GM23338 (cell line): ENCODE measurements around the gene ALOX5AP. TPM values are rescaled to one million over a fixed set of nuclear protein-coding genes. Genes with fewer than 3 reads are reported as not detected.

ENCODE experiments used
- ATAC-seq: fragments of 200-7000 bp; cut with Tn5 transposase; 3 replicates; pipeline ENCODE4 v1.9.1; 2020
- DNase-seq: peaks from one replicate; pipeline ENCODE4 v3.0.0-alpha.2; 2015; ENCODE audit warnings: low spot score
- H2AFZ ChIP-seq: fragments of 200-600 bp; sonication (generic); 2 replicates; pipeline ENCODE4 v1.8.0; 2016; ENCODE audit warnings: antibody characterized with exemption, mild to moderate bottlenecking, moderate library complexity
- H3F3A ChIP-seq: fragments of 200-600 bp; sonication (generic); replicated peaks from 2 replicates; pipeline ENCODE4 v1.8.0; 2017; ENCODE audit warnings: antibody characterized with exemption, mixed run types, low read depth
- H3K27ac ChIP-seq: fragments of 200-600 bp; sonication (generic); 2 replicates; pipeline ENCODE4 v1.6.1; 2016; ENCODE audit warnings: low read depth
- H3K27me3 ChIP-seq: fragments of 200-600 bp; sonication (generic); 2 replicates; pipeline ENCODE4 v1.8.0; 2016; ENCODE audit warnings: mild to moderate bottlenecking, mixed run types, moderate library complexity; ENCODE audit not compliant: insufficient read depth
- H3K36me3 ChIP-seq: fragments of 200-600 bp; sonication (generic); 2 replicates; pipeline ENCODE4 v1.8.0; 2016; ENCODE audit warnings: mild to moderate bottlenecking; ENCODE audit not compliant: insufficient read depth
- H3K4me1 ChIP-seq: fragments of 200-600 bp; sonication (generic); 2 replicates; pipeline ENCODE4 v1.8.0; 2016; ENCODE audit warnings: mild to moderate bottlenecking, moderate library complexity; ENCODE audit not compliant: insufficient read depth
- H3K4me2 ChIP-seq: fragments of 200-600 bp; sonication (generic); 2 replicates; pipeline ENCODE4 v1.7.1; 2017; ENCODE audit warnings: mixed run types
- H3K4me3 ChIP-seq: fragments of 200-600 bp; sonication (generic); 2 replicates; pipeline ENCODE4 v1.6.1; 2016; ENCODE audit warnings: mixed run types
- H3K79me2 ChIP-seq: fragments of 200-600 bp; sonication (generic); replicated peaks from 2 replicates; pipeline ENCODE4 v1.8.0; 2017; ENCODE audit warnings: mild to moderate bottlenecking; ENCODE audit not compliant: insufficient read depth
- H3K9me2 ChIP-seq: fragments of 200-600 bp; sonication (generic); 2 replicates; pipeline ENCODE4 v1.8.0; 2017; ENCODE audit not compliant: insufficient read depth
- H4K20me1 ChIP-seq: fragments of 200-600 bp; sonication (generic); replicated peaks from 2 replicates; pipeline ENCODE4 v1.8.0; 2017; ENCODE audit warnings: mild to moderate bottlenecking; ENCODE audit not compliant: insufficient read depth
- H3K27ac Mint-ChIP-seq: 2 replicates; pipeline ENCODE4 v1.8.0; 2020; ENCODE audit warnings: inconsistent platforms, mild to moderate bottlenecking, moderate library complexity, mixed read lengths
- H3K27me3 Mint-ChIP-seq: 3 replicates; pipeline ENCODE4 v1.8.0; 2022; ENCODE audit warnings: low read depth, mild to moderate bottlenecking, moderate library complexity, mixed read lengths, inconsistent platforms; ENCODE audit not compliant: insufficient read depth, poor library complexity
- H3K36me3 Mint-ChIP-seq: 3 replicates; pipeline ENCODE4 v1.8.0; 2021; ENCODE audit warnings: low read depth, mild to moderate bottlenecking, inconsistent platforms, moderate library complexity, mixed read lengths
- H3K4me1 Mint-ChIP-seq: 3 replicates; pipeline ENCODE4 v1.8.0; 2020; ENCODE audit warnings: mild to moderate bottlenecking, inconsistent platforms, mixed read lengths
- H3K4me3 Mint-ChIP-seq: 3 replicates; pipeline ENCODE4 v1.8.0; 2021; ENCODE audit warnings: moderate library complexity, mild to moderate bottlenecking, inconsistent platforms, mixed read lengths
- H3K9me3 Mint-ChIP-seq: 3 replicates; pipeline ENCODE4 v1.8.0; 2020; ENCODE audit warnings: moderate library complexity, mild to moderate bottlenecking, inconsistent platforms, mixed read lengths
- CREB1 ChIP-seq: fragments of 250-450 bp; sonication (Bioruptor Pico); IDR thresholded peaks from 2 replicates; pipeline ENCODE4 v1.5.0; 2020; ENCODE audit warnings: low read depth, mild to moderate bottlenecking, moderate library complexity
- CTCF ChIP-seq, 2 experiments: fragments of 200-600 bp in 1 of 2; sonication (generic) in 1 of 2; conservative IDR thresholded peaks; 2 replicates each; pipeline versions ENCODE4 v1.5.1 to v1.6.1; 2016 to 2017; ENCODE audit warnings: antibody characterized with exemption in 2 of 2, low read depth in 2 of 2, mild to moderate bottlenecking in 2 of 2, moderate library complexity in 1 of 2
- ETS1 ChIP-seq: IDR thresholded peaks from 2 replicates; pipeline ENCODE4 v1.6.1; 2016; ENCODE audit warnings: antibody characterized with exemption
- EZH2 ChIP-seq: fragments of 200-600 bp; sonication (generic); IDR thresholded peaks from one replicate; pipeline ENCODE4 v1.8.0; 2017; ENCODE audit warnings: antibody characterized with exemption, mild to moderate bottlenecking, low read depth; ENCODE audit not compliant: unreplicated experiment
- EZH2phosphoT487 ChIP-seq: fragments of 200-600 bp; sonication (generic); IDR thresholded peaks from one replicate; pipeline ENCODE4 v1.8.1; 2018; ENCODE audit warnings: antibody characterized with exemption; ENCODE audit not compliant: unreplicated experiment
- JUNB ChIP-seq: IDR thresholded peaks from one replicate; pipeline ENCODE4 v1.6.1; 2016; ENCODE audit warnings: antibody characterized with exemption; ENCODE audit not compliant: unreplicated experiment
- NANOG ChIP-seq: IDR thresholded peaks from 2 replicates; pipeline ENCODE4 v1.6.1; 2016; ENCODE audit warnings: antibody characterized with exemption, borderline replicate concordance
- POLR2AphosphoS5 ChIP-seq: IDR thresholded peaks from 2 replicates; pipeline ENCODE4 v1.6.1; 2016; ENCODE audit warnings: antibody characterized with exemption, low read depth
- REST ChIP-seq: IDR thresholded peaks from one replicate; pipeline ENCODE4 v1.6.1; 2018; ENCODE audit warnings: antibody characterized with exemption; ENCODE audit not compliant: unreplicated experiment
- STAT1 ChIP-seq: IDR thresholded peaks from one replicate; pipeline ENCODE4 v1.6.1; 2016; ENCODE audit warnings: antibody characterized with exemption; ENCODE audit not compliant: unreplicated experiment
- ZNF114 ChIP-seq: fragments of 250-450 bp; sonication (Bioruptor Pico); IDR thresholded peaks from 2 replicates; pipeline ENCODE4 v1.5.0; 2020; ENCODE audit warnings: mild to moderate bottlenecking, moderate library complexity
- ZNF331 ChIP-seq: fragments of 250-450 bp; sonication (Bioruptor Pico); IDR thresholded peaks from 2 replicates; pipeline ENCODE4 v1.5.0; 2020; ENCODE audit warnings: low read depth, mild to moderate bottlenecking, moderate library complexity
- polyA plus RNA-seq: library from polyadenylated mRNA; unstranded; fragments of >200 nt; fragmentation: Nextera tagmentation; extraction: Ambion mirVana; gene quantifications from 2 replicates; pipeline ENCODE4 v1.2.1, GENCODE V29; 2016
- total RNA-seq: library from RNA; depleted of rRNA; stranded (reverse); fragments of >200 nt; shearing (Covaris generic); gene quantifications from 2 replicates; pipeline ENCODE4 v1.2.3, GENCODE V29; 2014

ALOX5AP gene
- total and polyA plus RNA-seq, 2 experiments from 2014 or later, result 0.23 TPM; not detected in 1

GRCh38 chr13:30744681-30745077, 9.3 kb downstream of the ALOX5AP start (continued):
- TF ChIP-seq ETS1, result no peak
- no peak for TF ChIP-seq CREB1 (CRISPR knock-in tag)
- no peak for TF ChIP-seq STAT1
- TF ChIP-seq EZH2phosphoT487, result no peak
- no peak for TF ChIP-seq ZNF331 (CRISPR knock-in tag)
- TF ChIP-seq CTCF (conservative IDR thresholded peaks at IDR 0.05; ENCODE audit: low read depth in 2 of 2), result no peak
- no peak for TF ChIP-seq JUNB
- no peak for TF ChIP-seq NANOG
- TF ChIP-seq REST, result no peak
- no peak for TF ChIP-seq POLR2AphosphoS5
- TF ChIP-seq ZNF114, result no peak
- no peak for TF ChIP-seq EZH2

DNA sequence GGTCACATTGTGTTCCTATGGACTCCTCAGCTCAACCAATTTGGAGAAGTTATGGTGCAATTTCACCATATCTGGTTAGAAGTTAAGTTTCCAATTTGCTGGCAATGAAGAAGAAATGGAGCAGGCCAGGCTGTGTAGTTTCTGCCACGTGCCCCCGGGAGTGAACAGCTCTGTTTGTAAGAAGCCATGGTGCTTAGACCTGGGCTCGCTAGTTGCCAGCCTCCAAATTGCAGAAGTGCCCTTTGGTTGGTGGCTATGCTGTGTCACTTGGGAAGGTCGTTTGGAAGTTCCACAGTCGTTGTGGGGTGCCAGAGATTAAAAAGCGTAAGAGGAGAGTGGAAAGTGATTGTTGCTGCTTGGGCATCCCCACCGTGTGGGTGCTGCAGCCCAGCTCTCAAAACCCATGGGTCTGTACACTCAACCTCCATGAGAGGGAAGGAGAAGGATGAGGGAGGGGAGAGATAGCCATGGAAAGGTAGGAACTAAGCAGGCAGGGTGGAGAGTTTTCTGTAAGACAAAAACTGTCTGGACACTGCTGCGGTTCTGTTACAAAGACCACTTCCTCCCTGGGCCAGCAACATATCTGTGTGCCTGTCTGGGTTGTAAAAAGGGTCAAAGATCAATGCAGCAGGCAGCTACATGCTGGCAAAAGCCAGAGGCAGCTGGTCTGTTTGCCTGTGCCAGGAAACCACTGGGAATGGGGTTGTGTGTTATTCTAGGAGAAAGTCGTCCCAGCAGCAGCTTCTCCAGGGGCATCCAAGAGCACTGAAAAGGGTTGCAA, 10.8 kb downstream of the ALOX5AP start:
- Histone ChIP-seq H3K9me2 (peaks cover 8% of the 10 kb centered on the region; the same call in 1 of the 2 replicates), H3K27ac (no peak overlapping the region), H3F3A (no peaks in the 10 kb centered on the region), H3K27me3 (no peaks in the 10 kb centered on the region), H4K20me1 (no peaks in the 10 kb centered on the region), H3K4me2 (no peak overlapping the region), H3K36me3 (no peaks in the 10 kb centered on the region), H3K4me3 (no peak overlapping the region), H3K4me1 (no peaks in the 10 kb centered on the region), H2AFZ (no peak overlapping the region), H3K79me2 (no peaks in the 10 kb centered on the region)
- TF ChIP-seq JUNB, result no peak
- no peaks in the 10 kb centered on the region for H3K36me3 Mint-ChIP-seq
- H3K4me1 Mint-ChIP-seq, result peaks cover 9% of the 10 kb centered on the region; the same call in 2 of the 3 replicates
- no peak for DNase-seq
- no peak for ATAC-seq
- no peak overlapping the region for H3K4me3 Mint-ChIP-seq
- H3K27me3 Mint-ChIP-seq, result no peaks in the 10 kb centered on the region
- no peak overlapping the region for H3K27ac Mint-ChIP-seq
- H3K9me3 Mint-ChIP-seq, result no peaks in the 10 kb centered on the region
